Stimulated activated CD8-positive, alpha-beta memory T cell treated with anti-CD3 and anti-CD28 coated beads, Interleukin-12 subunit alpha, Interleukin-12 subunit beta, amount 100 ng/mL, for 24 hours (primary cell): Measurements from ENCODE around the gene TRDN.
"Not testable (repeated sequence)": the region's sequence is repeated elsewhere in the genome, so short reads cannot be mapped to it uniquely, and the experiment has no call there.

Experiments used
- DNase-seq: peaks from one replicate; pipeline ENCODE4 v3.0.0-alpha.2; 2020; ENCODE audit errors: extremely low read depth

The TRDN gene

GRCh38 chr6:123402052-123402451 is 234.7 kb downstream of the TRDN start:
- no peak for DNase-seq

GRCh38 chr6:123398072-123398471 is 238.7 kb downstream of the TRDN start:
- no peak for DNase-seq

GRCh38 chr6:123393331-123393730 is 243.4 kb downstream of the TRDN start:
- no peak for DNase-seq

GRCh38 chr6:123383718-123384117 is 253.0 kb downstream of the TRDN start:
- no peak for DNase-seq

GRCh38 chr6:123380257-123380656 is 256.5 kb downstream of the TRDN start:
- DNase-seq: no peak

GRCh38 chr6:123372737-123373136 is 264.0 kb downstream of the TRDN start:
- DNase-seq: no peak

GRCh38 chr6:123363912-123364311 is 272.8 kb downstream of the TRDN start:
- DNase-seq: no peak

GRCh38 chr6:123360359-123360758 is 276.4 kb downstream of the TRDN start:
- no peak for DNase-seq

- no peak for DNase-seq
Measured at GRCh38 chr6:123352705-123353104, 284.0 kb downstream of the TRDN start.

- no peak for DNase-seq
Measured at GRCh38 chr6:123352279-123352678, 284.5 kb downstream of the TRDN start.

- DNase-seq: no peak
Measured at GRCh38 chr6:123343836-123344235, 292.9 kb downstream of the TRDN start.

- no peak for DNase-seq
Measured at GRCh38 chr6:123338394-123338793, 298.4 kb downstream of the TRDN start.

- DNase-seq: no peak
Measured at GRCh38 chr6:123333000-123333756, 303.6 kb downstream of the TRDN start.

- DNase-seq: no peak
Measured at GRCh38 chr6:123332070-123332469, 304.7 kb downstream of the TRDN start.

- no peak for DNase-seq
Measured at GRCh38 chr6:123329337-123329736, 307.4 kb downstream of the TRDN start.

- DNase-seq: no peak
Measured at GRCh38 chr6:123323452-123324329, 313.1 kb downstream of the TRDN start.

- no peak for DNase-seq
Measured at GRCh38 chr6:123321020-123321419, 315.7 kb downstream of the TRDN start.

GRCh38 chr6:123316733-123317323 is 319.9 kb downstream of the TRDN start:
- no peak for DNase-seq

GRCh38 chr6:123314459-123314858 is 322.3 kb downstream of the TRDN start:
- DNase-seq: not testable (repeated sequence)

- no peak for DNase-seq
Measured at GRCh38 chr6:123309130-123309529, 327.6 kb downstream of the TRDN start.

- DNase-seq: no peak
Measured at GRCh38 chr6:123306334-123306733, 330.4 kb downstream of the TRDN start.

- no peak for DNase-seq
Measured at GRCh38 chr6:123295672-123296071, 341.1 kb downstream of the TRDN start.

- no peak for DNase-seq
Measured at GRCh38 chr6:123295181-123295580, 341.6 kb downstream of the TRDN start.
